AG04449 (cell line): Measurements from ENCODE around the gene HBG1.
"Not testable (repeated sequence)": the region's sequence is repeated elsewhere in the genome, so short reads cannot be mapped to it uniquely, and the experiment has no call there.

ENCODE experiments used
- CTCF ChIA-PET: fragments of 350-600 bp; formaldehyde crosslinking; extraction: SDS; loops from one replicate; lab custom pipeline; 2021; ENCODE audit warnings: antibody characterized with exemption; lab: Yijun Ruan, JAX
- POLR2A ChIA-PET: fragments of 400-600, 350-600 bp; formaldehyde crosslinking; extraction: SDS; loops from one replicate; lab custom pipeline; 2020; ENCODE audit warnings: antibody characterized with exemption, inconsistent platforms; lab: Yijun Ruan, JAX
- DNase-seq: peaks from one replicate; pipeline ENCODE4 v3.0.0-alpha.2; 2010; ENCODE audit warnings: low read depth, low spot score
- H3K4me3 ChIP-seq: 2 replicates; pipeline ENCODE4 v1.5.1; 2011; ENCODE audit warnings: low read depth, mild to moderate bottlenecking, control low read depth, low read length
- CTCF ChIP-seq: IDR thresholded peaks from one replicate; pipeline ENCODE4 v1.5.1; 2011; ENCODE audit warnings: mild to moderate bottlenecking, moderate library complexity, low read length, control low read depth, inconsistent platforms; ENCODE audit not compliant: insufficient read depth; ENCODE audit errors: missing control alignments

The HBG1 gene

DNA sequence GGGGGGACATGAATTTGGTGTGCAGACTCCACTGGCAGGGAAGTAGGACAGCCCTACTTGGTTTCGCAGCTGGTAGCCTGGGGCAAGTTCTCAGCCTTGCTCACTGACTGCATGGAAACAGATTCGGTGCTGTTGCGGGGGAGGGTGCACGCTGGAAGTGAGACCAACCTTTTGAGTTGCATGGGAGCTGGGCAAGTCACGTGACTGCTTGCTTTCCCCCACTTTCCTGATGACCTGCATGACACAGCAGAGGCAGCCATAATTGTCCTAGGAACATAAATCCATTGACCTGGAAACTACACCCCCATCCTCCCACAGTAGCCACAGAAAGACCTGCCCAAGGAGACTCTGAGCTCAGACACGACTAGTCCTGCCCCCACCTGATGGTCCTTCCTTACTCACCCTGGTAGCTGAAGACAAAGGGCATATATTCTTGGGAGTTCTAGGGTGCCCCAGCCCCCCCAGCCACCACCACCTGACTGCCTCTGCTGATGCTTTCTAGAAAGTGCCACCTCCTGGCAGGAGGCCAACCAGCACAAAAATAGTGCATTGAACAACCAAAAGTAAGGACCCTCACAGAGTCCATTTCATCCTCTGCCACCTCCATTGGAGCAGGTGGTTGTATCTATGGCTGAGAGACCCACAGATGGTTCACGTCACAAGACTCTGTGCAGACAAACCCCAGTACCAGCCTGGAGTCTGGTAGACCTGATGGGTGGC lies 9.0 kb upstream of the HBG1 start:
- no peak overlapping the region for H3K4me3 ChIP-seq
- DNase-seq, result no peak
- no peak for TF ChIP-seq CTCF
- ChIA-PET POLR2A (no interaction called here), CTCF (no interaction called here)

GRCh38 chr11:5257296-5257695 lies 7.6 kb upstream of the HBG1 start:
- CTCF ChIA-PET, result no interaction called here

DNA sequence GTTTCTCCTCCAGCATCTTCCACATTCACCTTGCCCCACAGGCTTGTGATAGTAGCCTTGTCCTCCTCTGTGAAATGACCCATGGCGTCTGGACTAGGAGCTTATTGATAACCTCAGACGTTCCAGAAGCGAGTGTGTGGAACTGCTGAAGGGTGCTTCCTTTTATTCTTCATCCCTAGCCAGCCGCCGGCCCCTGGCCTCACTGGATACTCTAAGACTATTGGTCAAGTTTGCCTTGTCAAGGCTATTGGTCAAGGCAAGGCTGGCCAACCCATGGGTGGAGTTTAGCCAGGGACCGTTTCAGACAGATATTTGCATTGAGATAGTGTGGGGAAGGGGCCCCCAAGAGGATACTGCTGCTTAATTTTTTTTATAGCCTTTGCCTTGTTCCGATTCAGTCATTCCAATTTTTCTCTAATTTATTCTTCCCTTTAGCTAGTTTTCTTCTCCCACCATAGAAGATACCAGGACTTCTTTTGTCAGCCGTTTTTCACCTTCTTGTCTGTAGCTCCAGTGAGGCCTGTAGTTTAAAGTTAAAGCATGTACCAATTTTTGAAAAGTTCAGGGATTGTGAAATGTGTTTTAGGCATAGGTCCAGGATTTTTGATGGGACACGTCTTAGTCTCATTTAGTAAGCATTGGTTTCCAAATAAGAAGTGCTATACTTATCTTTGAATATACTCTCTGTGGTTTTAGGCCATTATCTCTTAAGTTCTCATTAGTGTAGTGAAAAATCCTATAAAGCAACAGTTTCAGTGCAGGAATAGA lies 5.2 kb upstream of the HBG1 start, which contains the start of gene HBG2:
TSS of gene HBG2 (minus strand) at position 136 of the 768 bp plus-strand sequence. CDS start at position 83, 53 bp downstream.
- H3K4me3 ChIP-seq, POLR2A ChIA-PET, DNase-seq, CTCF ChIA-PET: not testable (repeated sequence)

More at GRCh38 chr11:5257296-5257695, 7.6 kb upstream of the HBG1 start:
- no peak overlapping the region for H3K4me3 ChIP-seq
- POLR2A ChIA-PET, result no interaction called here
- TF ChIP-seq CTCF, result no peak
- DNase-seq, result no peak

GRCh38 chr11:5254023-5254422 lies 4.4 kb upstream of the HBG1 start:
- POLR2A ChIA-PET, DNase-seq, H3K4me3 ChIP-seq, CTCF ChIA-PET: not testable (repeated sequence)

- POLR2A ChIA-PET, H3K4me3 ChIP-seq, CTCF ChIA-PET, DNase-seq: not testable (repeated sequence)
These were observed 3.8 kb upstream of the HBG1 start for GRCh38 chr11:5253440-5253839.

GRCh38 chr11:5252919-5253265 lies 3.2 kb upstream of the HBG1 start:
- no peak overlapping the region for H3K4me3 ChIP-seq
- CTCF ChIA-PET, result no interaction called here
- POLR2A ChIA-PET, result no interaction called here
- no peak for TF ChIP-seq CTCF
- DNase-seq, result no peak

- no peak overlapping the region for H3K4me3 ChIP-seq
- ChIA-PET CTCF (no interaction called here), POLR2A (no interaction called here)
- DNase-seq, result no peak
- no peak for TF ChIP-seq CTCF
These were observed 2.7 kb upstream of the HBG1 start for GRCh38 chr11:5252192-5252918.
